Effector CD4-positive, alpha-beta T cell (primary cell): ENCODE results near the gene HOXD3.

Experiments
- DNase-seq: peaks from one replicate; pipeline ENCODE4 v3.0.0-alpha.2; 2020

HOXD3 gene

GRCh38 chr2:176181551-176181950, 24.4 kb downstream of the HOXD3 start:
- DNase-seq, result no peak

DNA sequence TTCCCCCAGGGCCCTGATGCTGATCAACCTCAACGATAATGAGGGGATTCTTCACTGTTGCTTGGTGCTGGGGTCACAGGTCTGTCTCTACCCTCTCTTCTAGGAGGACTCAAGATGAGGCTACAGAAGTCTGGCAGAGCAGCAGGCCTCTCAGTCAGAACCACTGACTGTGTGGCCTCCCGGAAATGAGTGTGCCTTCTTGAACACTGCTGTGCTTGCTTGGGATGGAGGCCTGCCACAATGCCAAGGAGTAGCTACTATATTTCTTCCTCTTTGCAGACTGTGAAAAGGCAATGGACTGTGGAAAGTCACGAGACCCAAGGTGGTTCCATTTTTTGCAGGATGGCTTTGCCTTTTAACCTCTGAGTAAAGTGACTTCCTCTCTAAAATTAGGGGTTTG, 25.6 kb downstream of the HOXD3 start:
- no peak for DNase-seq

DNA sequence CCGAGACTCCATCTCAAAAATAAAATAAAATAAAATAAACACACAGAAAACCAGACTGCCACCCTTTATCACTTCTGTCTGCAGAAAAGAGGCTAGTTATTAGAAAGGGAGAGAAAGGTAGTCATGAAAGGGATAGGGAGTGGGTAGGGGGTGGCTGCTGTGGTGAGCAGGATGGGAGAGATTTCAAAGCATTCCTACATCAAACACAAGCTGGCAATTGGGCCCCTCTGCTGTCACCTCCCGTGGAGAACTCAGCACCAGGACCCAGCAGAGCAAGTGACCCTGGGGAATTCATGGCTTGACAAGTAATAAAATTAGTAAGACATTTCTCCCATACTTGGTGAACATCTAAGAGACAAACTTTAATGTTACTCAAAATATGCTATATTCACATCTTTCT, 27.6 kb downstream of the HOXD3 start:
- no peak for DNase-seq

DNA sequence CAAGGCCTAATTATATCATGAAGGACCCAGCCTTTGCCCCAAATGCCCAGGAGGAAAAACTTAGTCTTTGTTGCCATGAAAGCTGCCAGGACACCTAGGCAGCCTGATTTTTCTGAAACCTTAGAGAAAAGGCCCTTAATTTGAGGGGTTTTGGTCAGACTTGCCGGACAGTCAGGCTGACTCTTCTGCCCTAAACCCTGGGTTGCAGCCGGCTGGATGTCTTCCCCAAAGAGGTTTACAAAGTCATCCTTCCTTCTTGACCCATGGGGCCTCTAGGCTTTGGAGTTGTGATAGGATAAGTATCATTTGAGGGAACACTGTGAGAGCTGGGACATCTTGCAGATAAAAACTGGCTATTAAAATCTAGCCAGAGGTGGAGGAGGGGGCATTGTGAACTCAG, 28.9 kb downstream of the HOXD3 start:
- DNase-seq, result no peak

- no peak for DNase-seq
Measured at GRCh38 chr2:176187200-176187898, 30.2 kb downstream of the HOXD3 start.

DNA sequence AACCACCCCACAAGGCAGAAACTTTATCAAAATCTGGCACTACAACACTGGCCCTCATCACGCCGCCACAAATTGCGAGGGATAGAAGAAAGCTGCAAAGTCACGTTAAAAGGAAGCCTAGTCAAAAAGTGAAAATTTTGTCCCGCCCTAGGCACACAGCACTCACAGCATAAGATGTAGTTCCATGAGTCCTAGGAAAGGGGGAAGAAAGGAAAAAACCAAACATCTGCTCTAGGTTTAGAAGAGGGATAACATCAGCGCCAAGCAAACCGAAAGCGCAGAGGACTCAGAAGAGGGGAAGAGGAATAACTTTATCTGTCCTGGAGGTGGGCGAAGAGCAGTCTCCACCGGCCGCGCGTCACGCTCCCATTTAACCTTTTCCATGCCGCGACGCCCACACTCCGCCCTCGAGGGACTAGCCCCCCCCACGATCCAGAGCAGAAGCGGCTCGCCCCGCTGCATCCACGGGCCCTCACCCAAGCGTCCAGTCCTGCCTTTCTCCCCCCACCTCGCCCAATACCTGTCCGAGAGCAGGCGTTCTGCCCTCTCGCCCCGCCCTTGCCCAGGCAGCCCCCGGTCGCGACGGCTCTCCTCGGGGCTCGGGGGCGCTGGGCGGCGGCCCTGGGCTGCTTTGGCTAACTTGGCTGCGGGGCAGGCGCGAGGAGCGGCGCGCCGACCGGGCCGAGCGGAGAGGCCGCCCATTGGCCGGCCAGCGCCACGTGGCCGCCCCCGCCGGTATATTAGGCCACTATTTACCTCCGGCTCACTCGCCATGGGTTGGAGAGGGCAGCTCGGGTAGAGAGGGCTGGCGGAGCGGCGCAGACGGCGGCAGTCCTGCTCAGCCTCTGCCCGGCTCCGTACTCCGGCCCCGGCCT, 31.0 kb downstream of the HOXD3 start, which contains the start of gene HOXD1:
TSS of gene HOXD1 (plus strand) at position 770 of the 875 bp plus-strand sequence. CDS start 134 bp downstream, outside the sequence.
- DNase-seq, result no peak

DNA sequence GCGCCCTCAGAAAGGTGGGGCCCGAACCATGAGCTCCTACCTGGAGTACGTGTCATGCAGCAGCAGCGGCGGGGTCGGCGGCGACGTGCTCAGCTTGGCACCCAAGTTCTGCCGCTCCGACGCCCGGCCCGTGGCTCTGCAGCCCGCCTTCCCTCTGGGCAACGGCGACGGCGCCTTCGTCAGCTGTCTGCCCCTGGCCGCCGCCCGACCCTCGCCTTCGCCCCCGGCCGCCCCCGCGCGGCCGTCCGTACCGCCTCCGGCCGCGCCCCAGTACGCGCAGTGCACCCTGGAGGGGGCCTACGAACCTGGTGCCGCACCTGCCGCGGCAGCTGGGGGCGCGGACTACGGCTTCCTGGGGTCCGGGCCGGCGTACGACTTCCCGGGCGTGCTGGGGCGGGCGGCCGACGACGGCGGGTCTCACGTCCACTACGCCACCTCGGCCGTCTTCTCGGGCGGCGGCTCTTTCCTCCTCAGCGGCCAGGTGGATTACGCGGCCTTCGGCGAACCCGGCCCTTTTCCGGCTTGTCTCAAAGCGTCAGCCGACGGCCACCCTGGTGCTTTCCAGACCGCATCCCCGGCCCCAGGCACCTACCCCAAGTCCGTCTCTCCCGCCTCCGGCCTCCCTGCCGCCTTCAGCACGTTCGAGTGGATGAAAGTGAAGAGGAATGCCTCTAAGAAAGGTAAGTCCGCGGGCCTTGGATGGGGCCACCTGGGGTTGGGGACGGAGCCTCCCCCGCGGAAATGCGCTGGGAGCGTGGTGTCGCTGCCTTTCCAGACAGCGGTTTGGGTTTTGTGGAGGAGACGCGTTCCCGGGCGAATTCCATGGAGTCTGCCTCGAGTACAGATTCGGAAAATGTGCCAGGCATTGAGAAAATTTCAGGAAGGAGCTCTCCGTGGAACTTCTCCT, 31.9 kb downstream of the HOXD3 start:
- DNase-seq, result no peak

GRCh38 chr2:176189681-176190641, 32.9 kb downstream of the HOXD3 start:
- no peak for DNase-seq

- no peak for DNase-seq
Measured at GRCh38 chr2:176192351-176192750, 35.2 kb downstream of the HOXD3 start.

GRCh38 chr2:176193048-176193447, 35.9 kb downstream of the HOXD3 start:
- no peak for DNase-seq

GRCh38 chr2:176199902-176200301, 42.8 kb downstream of the HOXD3 start:
- no peak for DNase-seq

GRCh38 chr2:176200971-176201370, 43.9 kb downstream of the HOXD3 start:
- no peak for DNase-seq

DNA sequence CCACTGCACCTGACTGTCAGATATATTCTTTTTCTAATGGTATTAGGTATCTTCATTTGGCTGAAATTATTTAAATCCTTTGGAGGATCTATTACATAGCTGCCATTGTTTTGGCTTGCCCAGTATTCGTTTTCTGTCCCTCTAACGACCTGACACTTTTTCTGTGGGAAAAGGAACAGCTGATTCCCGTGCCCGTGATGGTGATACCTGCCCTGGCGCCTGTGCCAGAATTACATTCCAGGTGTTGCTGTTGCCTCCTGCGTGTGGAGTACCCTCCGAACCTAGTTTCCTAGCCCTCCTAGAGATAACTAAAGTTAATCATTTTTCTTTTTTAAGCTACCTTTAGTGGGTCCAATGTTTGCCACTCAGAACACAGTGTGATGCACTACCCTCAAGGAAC, 45.4 kb downstream of the HOXD3 start:
- no peak for DNase-seq

- no peak for DNase-seq
Measured at GRCh38 chr2:176205126-176205525, 48.0 kb downstream of the HOXD3 start.

- no peak for DNase-seq
Measured at GRCh38 chr2:176206136-176206535, 49.0 kb downstream of the HOXD3 start.

DNA sequence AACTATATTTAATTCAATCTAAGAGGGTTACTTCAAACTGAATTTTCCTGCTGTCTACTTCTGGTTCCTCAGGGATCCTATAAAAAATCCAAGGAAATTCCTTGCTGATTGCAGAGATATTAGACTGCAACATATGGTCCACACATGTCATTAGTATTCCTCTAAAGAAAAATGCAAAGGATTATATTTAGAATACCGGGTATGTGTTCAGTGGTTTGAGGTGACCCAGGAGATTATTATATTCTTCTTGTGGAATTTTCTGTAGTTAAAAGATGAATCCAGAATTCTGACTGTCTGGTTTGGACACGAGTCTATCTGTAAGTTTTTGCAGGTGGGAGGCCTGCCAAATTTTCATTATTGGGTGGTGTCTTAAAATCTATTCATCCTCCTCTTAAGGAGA, 49.6 kb downstream of the HOXD3 start:
- DNase-seq, result no peak

DNA sequence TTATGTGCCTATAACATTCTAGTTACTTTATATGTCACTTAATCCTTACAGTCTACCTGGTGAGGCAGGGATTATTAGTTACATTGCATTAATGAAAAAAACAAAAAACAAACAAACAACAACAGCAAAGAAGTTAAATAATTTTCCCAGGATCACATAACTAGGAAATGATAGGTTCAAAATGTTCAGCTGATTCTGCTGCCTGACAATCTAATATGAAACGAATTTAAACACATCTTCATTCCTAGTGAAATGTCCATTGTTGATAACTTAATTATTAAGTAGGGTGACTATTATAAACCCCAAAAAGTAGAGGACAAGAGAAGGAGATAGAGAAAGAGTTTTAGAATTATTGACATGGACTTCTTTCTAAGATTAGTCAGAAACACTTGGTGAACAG, 54.0 kb downstream of the HOXD3 start:
- DNase-seq, result no peak

DNA sequence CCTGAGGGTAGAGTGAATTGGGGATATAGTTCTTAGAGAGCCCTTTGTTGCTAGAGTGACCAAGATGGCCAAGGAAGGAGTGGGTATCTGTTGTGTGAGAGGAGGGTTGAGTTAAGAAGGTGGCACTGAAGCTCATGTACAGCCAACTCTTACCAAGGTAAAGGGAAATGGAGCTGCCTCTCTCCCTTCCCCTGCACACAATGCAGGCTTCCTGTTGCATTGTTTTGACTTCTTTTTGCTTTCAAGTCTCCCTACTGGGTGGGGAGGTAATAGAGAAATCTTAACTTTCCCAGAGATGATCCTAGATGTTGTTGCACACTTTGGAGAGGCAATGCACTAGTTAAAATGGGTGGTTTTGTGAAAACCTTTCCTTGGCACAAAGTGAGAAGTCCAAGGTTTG, 55.2 kb downstream of the HOXD3 start:
- DNase-seq, result no peak

- no peak for DNase-seq
Measured at GRCh38 chr2:176213406-176213805, 56.3 kb downstream of the HOXD3 start.
